ENCODE data around the gene CALCOCO2.

CALCOCO2 gene

DNA sequence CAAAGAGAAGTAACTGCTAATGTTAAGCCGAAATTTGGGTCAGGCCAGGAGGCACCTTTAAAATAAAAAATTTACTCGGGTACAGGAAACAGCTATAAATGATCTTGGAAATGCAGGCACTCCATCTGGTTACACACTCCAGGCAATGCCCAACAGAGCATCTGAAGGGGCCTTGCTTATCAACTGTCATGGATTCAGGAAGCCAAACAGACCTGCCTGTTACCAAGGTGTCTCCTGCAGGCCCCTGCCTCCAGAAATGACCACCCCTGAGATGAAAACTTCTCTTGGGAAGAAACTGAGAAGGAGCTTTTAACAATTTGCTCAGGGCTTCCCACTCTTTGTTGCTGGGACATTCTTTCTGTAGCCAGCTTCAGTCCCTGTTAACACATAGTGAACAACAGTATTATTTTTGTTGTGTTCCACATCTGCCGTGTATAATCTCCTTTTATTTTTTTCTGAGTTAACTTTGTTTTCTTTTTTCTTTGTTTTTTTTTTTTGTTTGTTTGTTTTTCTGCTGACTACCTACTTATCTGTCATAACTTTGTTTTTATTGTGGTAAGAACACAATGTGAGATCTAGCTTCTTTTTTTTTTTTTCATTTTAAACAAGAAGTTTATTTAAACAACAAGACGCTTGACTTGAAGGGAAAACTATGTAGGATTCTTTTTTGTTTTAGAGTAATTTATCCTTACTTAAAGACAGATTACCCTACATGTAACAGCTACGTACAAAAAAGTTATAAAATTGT, 43.0 kb downstream of the CALCOCO2 start:
- no peak for DNase-seq (ENCODE audit: low read depth, low spot score)

GRCh38 chr17:48878920-48879898, 48.4 kb downstream of the CALCOCO2 start:
- no peak for DNase-seq (ENCODE audit: low read depth, low spot score)

- no peak for DNase-seq (ENCODE audit: low read depth, low spot score)
Observed at GRCh38 chr17:48882272-48882671, 51.4 kb downstream of the CALCOCO2 start.

GRCh38 chr17:48883171-48883570, 52.3 kb downstream of the CALCOCO2 start:
- DNase-seq (ENCODE audit: low read depth, low spot score), result no peak

DNA sequence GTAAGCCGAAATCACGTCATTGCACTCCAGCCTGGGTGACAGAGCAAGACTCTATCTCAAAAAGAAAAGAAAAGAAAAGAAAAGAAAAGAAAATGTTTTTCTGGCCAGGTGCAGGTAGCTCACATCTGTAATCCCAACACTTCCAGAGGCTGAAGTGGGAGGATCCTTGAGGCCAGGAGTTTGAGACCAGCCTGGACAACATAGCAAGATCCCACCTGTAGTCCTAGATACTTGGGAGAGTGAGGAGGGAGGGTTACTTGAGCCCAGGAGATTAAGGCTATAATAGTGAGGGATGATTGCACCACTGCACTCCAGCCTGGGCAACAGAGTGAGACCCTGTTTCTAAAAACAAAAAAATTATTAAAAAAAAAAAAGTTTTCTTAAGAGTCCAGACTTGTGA, 59.3 kb downstream of the CALCOCO2 start:
- DNase-seq (ENCODE audit: low read depth, low spot score), result no peak

- no peak for DNase-seq (ENCODE audit: low read depth, low spot score)
Observed at GRCh38 chr17:48892940-48893645, 62.3 kb downstream of the CALCOCO2 start.

DNA sequence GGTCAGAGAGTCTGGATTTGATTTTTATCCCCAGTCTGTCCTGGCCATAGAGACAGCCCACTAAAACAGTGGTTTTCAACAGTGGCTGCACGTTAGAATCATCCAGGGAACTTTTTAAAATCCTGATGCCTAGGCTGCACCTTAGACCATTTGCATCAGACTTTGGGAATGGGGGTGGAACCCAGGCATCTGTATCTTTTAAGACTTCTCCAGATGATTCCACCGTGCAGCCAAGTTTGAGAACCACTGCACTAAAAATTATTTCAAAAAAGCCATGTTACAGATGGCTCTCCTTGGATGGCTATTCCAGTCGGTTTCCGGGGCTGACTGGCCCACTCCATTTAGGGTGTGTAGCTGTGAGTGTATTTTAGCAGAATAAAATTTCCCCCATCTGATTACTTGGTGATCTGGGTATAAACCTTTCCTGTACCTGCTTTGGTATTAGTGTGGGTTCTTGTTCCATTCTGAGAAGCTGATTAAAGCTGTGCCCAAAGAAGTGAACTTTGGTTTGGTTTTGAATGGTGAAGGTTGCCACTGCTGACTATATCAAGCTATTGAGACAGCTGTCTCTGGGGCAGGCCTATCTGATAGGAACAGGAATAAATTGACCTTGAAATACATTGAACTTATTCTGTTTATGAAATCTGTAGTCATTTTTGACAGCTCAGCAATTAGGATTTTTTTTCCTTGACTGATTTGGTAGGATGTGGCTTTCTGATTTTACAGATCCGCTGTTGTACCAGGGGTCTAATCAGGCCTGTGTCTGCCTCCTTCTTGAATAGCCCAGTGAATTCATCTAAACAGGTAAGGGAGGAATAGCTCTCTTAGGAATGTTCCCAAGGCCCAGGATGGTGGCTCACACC, 63.0 kb downstream of the CALCOCO2 start:
- DNase-seq (ENCODE audit: low read depth, low spot score), result no peak

DNA sequence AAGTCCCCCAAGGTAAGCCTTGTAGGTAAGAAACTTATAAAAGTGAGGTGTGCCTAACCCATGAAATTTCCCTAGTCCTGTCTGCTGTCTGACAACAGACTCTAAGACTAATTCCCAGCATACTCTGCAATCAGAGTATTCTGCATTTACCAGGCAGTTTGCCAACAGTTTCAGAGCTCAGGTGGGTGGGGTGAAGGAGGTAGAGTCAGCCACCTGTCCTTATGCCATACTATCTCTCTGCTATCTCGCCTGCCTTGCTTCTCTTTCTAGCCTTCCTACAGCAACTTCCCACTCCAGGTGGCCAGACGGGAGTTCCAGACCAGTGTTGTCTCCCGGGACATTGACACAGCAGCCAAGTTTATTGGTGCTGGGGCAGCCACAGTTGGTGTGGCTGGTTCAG, 64.1 kb downstream of the CALCOCO2 start:
- no peak for DNase-seq (ENCODE audit: low read depth, low spot score)

DNA sequence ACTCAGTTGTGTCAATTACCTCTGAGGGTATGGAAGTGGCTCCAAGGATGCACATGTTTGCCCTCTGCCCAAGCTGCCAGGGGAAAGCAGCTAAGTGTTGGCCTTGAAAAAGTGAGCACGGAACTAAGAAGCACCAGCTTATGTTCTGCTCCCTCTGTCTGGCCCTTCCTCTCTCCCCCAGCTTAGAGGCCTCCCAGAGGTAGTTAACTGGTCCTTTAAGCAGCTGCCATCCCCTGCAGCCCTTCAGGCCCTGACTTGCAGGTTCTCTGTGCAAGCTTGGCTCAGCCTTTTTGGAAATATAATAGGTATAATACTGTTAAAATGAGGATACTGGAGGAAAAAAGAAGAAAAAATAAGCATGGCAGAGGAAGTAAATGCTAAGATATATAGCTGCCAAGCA, 70.4 kb downstream of the CALCOCO2 start:
- DNase-seq (ENCODE audit: low read depth, low spot score), result no peak

DNA sequence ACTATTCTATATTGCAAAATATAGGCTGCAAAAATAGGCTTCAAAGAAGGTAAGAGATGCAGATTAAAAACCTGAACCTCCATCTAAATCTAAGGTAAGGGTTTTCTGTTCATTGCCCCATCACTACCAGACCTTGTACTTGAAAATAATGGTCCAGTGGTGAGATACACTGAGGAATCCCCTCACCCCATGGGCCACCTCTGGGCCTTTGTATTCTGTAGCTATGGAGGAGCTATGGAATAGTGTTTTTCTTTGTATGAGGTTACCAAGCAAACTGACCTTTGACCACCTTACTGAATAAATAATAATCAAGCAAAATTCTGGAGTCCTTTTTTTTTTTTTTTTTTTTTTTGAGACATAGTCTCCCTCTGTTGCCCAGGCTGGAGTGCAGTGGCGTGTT, 72.6 kb downstream of the CALCOCO2 start:
- no peak for DNase-seq (ENCODE audit: low read depth, low spot score)

GRCh38 chr17:48904428-48904827, 73.6 kb downstream of the CALCOCO2 start:
- no peak for DNase-seq (ENCODE audit: low read depth, low spot score)

GRCh38 chr17:48905987-48906515, 75.2 kb downstream of the CALCOCO2 start:
- no peak for DNase-seq (ENCODE audit: low read depth, low spot score)

DNA sequence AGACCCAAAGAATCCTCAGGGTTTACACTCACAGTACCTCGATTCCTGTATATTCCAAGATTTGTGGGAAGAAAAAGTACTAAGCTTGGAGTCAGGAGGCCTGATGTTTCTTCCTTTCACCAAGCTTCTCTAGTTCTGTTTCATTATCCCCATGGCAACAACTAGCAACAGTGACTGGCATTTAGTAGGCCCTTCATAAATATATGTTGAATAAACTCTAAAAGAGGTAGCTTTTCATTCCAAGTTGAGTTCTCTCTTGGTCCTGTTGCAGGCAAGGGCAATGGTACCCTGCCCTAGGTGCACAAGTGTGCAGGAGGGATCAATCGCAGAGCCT, 76.8 kb downstream of the CALCOCO2 start:
- DNase-seq (ENCODE audit: low read depth, low spot score), result no peak

DNA sequence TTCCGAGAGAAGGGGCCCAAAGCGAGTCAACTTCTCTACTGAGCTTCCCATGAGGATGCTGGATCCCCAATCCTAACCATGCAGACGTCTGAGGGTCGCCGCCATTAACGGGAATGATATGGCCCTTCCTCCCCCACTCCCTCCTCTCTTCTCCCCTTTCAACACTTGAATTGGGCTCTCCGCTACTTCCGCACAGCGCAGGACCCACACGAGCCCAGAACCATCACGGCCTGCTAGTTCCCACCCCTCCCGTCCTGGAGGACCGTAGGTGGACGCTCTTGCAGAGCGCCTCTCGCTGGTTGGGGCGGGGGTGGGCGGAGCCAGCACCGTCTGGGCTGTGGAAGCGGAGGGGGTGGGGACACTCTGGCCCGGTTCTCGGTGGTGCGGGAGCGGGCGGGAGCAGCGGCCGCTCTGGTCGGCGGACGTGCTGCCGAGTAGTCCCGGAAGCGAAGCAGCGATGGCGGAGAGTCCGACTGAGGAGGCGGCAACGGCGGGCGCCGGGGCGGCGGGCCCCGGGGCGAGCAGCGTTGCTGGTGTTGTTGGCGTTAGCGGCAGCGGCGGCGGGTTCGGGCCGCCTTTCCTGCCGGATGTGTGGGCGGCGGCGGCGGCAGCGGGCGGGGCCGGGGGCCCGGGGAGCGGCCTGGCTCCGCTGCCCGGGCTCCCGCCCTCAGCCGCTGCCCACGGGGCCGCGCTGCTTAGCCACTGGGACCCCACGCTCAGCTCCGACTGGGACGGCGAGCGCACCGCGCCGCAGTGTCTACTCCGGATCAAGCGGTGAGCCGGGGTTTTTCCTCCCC, 77.4 kb downstream of the CALCOCO2 start, which contains the start of gene UBE2Z:
TSS of gene UBE2Z (plus strand) at position 361 of the 797 bp plus-strand sequence. CDS start at position 458, 97 bp downstream.
- peak; percentile 75 for DNase-seq (ENCODE audit: low read depth, low spot score)

- peak; percentile 88 for DNase-seq (ENCODE audit: low read depth, low spot score)
Observed at GRCh38 chr17:48908853-48909394, 78.1 kb downstream of the CALCOCO2 start.

GRCh38 chr17:48909783-48910182, 78.9 kb downstream of the CALCOCO2 start:
- DNase-seq (ENCODE audit: low read depth, low spot score), result no peak

- no peak for DNase-seq (ENCODE audit: low read depth, low spot score)
Observed at GRCh38 chr17:48910370-48910769, 79.5 kb downstream of the CALCOCO2 start.

GRCh38 chr17:48912476-48912875, 81.6 kb downstream of the CALCOCO2 start:
- DNase-seq (ENCODE audit: low read depth, low spot score), result no peak
